GM20000 (cell line): Measurements from ENCODE around the gene MGA.

Source experiments
- DNase-seq: peaks from one replicate; pipeline ENCODE4 v3.0.0; 2012; ENCODE audit warnings: low spot score
- TF ChIP-seq, protein P1 (sequence below): IDR thresholded peaks from 2 replicates; pipeline ENCODE4 v1.5.1; 2012; ENCODE audit warnings: mild to moderate bottlenecking, control low read depth; ENCODE audit errors: extremely low read depth, missing control alignments

Gene MGA

GRCh38 chr15:41799488-41799805 lies 139.2 kb downstream of the MGA start:
- no peak for DNase-seq
- TF ChIP-seq, protein P1, sequence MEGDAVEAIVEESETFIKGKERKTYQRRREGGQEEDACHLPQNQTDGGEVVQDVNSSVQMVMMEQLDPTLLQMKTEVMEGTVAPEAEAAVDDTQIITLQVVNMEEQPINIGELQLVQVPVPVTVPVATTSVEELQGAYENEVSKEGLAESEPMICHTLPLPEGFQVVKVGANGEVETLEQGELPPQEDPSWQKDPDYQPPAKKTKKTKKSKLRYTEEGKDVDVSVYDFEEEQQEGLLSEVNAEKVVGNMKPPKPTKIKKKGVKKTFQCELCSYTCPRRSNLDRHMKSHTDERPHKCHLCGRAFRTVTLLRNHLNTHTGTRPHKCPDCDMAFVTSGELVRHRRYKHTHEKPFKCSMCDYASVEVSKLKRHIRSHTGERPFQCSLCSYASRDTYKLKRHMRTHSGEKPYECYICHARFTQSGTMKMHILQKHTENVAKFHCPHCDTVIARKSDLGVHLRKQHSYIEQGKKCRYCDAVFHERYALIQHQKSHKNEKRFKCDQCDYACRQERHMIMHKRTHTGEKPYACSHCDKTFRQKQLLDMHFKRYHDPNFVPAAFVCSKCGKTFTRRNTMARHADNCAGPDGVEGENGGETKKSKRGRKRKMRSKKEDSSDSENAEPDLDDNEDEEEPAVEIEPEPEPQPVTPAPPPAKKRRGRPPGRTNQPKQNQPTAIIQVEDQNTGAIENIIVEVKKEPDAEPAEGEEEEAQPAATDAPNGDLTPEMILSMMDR, result no peak

GRCh38 chr15:41801185-41801584 lies 141.0 kb downstream of the MGA start:
- TF ChIP-seq, protein P1, result no peak
- no peak for DNase-seq

GRCh38 chr15:41801850-41802455 lies 141.7 kb downstream of the MGA start:
- DNase-seq, result no peak
- TF ChIP-seq, protein P1, result no peak

- TF ChIP-seq, protein P1, result no peak
- DNase-seq, result no peak
Measured at GRCh38 chr15:41804361-41804760, 144.2 kb downstream of the MGA start.

DNA sequence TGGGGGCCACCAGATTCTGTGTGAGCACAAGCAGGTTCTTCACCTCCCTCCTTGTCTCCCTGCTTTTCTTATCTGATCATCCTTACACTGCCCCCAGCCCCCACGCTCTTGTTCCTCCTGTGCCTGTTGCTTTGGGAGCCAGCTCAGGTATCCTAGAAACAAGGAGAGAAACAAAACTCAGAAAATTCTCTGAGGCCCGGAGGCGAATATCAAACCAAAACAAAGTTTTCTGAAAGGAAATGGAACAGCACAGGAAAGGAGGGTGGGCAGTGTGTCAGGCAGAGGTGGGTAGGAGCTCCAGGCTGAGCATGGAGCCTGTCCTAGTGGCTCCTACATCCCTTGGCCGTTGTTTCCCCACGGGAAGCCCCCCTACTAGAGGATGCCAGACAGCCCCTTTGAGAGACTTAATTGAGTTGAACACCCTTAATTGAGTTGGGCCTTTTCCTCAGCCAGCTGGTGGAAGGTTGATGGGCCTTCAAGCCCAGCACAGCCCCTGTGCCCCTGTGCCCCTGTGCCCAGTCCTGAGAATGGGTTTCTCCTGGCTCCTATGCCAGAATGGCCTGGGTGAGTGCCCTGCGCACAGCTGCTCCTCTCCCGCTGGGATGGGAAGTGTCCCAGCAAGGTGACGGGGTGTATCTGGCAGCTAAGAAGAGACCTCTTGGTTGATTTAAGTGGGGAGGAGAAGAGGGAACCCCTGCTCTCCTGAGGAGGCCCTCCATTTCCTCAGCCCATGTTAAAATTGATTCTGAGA lies 144.9 kb downstream of the MGA start:
- TF ChIP-seq, protein P1, result no peak
- no peak for DNase-seq

GRCh38 chr15:41805711-41806110 lies 145.5 kb downstream of the MGA start:
- DNase-seq, result no peak

More at GRCh38 chr15:41805711-41806110, 145.5 kb downstream of the MGA start:
- TF ChIP-seq, protein P1, result no peak
